Hepatocyte (in vitro differentiated cells): ENCODE results near the gene SCGB1C2. TPM values are rescaled to one million over a fixed set of nuclear protein-coding genes. Genes with fewer than 3 reads are reported as not detected.

Experiments
- DNase-seq: peaks from one replicate; pipeline ENCODE4 v3.0.0-alpha.2; 2016; ENCODE audit warnings: low spot score
- H2AFZ ChIP-seq: fragments of 200-600 bp; sonication (generic); 2 replicates; pipeline ENCODE4 v1.6.0; 2016; ENCODE audit warnings: antibody characterized with exemption, mild to moderate bottlenecking
- H3K27ac ChIP-seq: fragments of 200-600 bp; sonication (generic); 2 replicates; pipeline ENCODE4 v1.5.1; 2016; ENCODE audit warnings: mild to moderate bottlenecking
- H3K27me3 ChIP-seq: fragments of 200-600 bp; sonication (generic); 2 replicates; pipeline ENCODE4 v1.6.1; 2016
- H3K36me3 ChIP-seq: fragments of 200-600 bp; sonication (generic); replicated peaks from 2 replicates; pipeline ENCODE4 v1.5.1; 2016; ENCODE audit warnings: low read depth; ENCODE audit not compliant: insufficient read depth
- H3K4me1 ChIP-seq: fragments of 200-600 bp; sonication (generic); 2 replicates; pipeline ENCODE4 v1.5.1; 2016; ENCODE audit warnings: mild to moderate bottlenecking, moderate library complexity; ENCODE audit not compliant: insufficient read depth
- H3K4me2 ChIP-seq: fragments of 200-600 bp; sonication (generic); 2 replicates; pipeline ENCODE4 v1.6.0; 2016
- H3K4me3 ChIP-seq: fragments of 200-600 bp; sonication (generic); 2 replicates; pipeline ENCODE4 v1.5.1; 2016; ENCODE audit warnings: mild to moderate bottlenecking
- H3K79me2 ChIP-seq: fragments of 200-600 bp; sonication (generic); 2 replicates; pipeline ENCODE4 v1.6.0; 2017; ENCODE audit warnings: mild to moderate bottlenecking
- H3K9me2 ChIP-seq: fragments of 200-600 bp; sonication (generic); replicated peaks from 2 replicates; pipeline ENCODE4 v1.6.0; 2017; ENCODE audit warnings: mild to moderate bottlenecking; ENCODE audit not compliant: insufficient read depth
- H3K9me3 ChIP-seq: fragments of 200-600 bp; sonication (generic); 2 replicates; pipeline ENCODE4 v1.5.1; 2016; ENCODE audit warnings: low read depth, mild to moderate bottlenecking
- H4K20me1 ChIP-seq: fragments of 200-600 bp; sonication (generic); 2 replicates; pipeline ENCODE4 v1.6.0; 2016; ENCODE audit warnings: mild to moderate bottlenecking; ENCODE audit not compliant: insufficient read depth, poor library complexity, severe bottlenecking
- CTCF ChIP-seq: fragments of 200-600 bp; sonication (generic); IDR thresholded peaks from 2 replicates; pipeline ENCODE4 v1.5.1; 2016; ENCODE audit warnings: antibody characterized with exemption, mild to moderate bottlenecking; ENCODE audit not compliant: poor library complexity
- EZH2 ChIP-seq: fragments of 200-600 bp; sonication (generic); IDR thresholded peaks from 2 replicates; pipeline ENCODE4 v1.6.1; 2016; ENCODE audit warnings: antibody characterized with exemption, mild to moderate bottlenecking, borderline replicate concordance
- EZH2phosphoT487 ChIP-seq: fragments of 200-600 bp; sonication (generic); IDR thresholded peaks from one replicate; pipeline ENCODE4 v1.6.1; 2018; ENCODE audit warnings: antibody characterized with exemption, mild to moderate bottlenecking, low read depth, moderate library complexity; ENCODE audit not compliant: unreplicated experiment, severe bottlenecking
- WGBS: methylation state at CpG from one replicate; pipeline ENCODE4 v1.1.6; 2016; ENCODE audit warnings: low lambda C conversion rate; ENCODE audit errors: missing lambda C conversion rate; 5-methylcytosine and 5-hydroxymethylcytosine counted together
- polyA plus RNA-seq: library from polyadenylated mRNA; unstranded; fragments of >200 nt; fragmentation: Nextera tagmentation; extraction: Ambion mirVana; gene quantifications from 2 replicates; pipeline ENCODE4 v1.2.1, GENCODE V29; 2016
- total RNA-seq: library from RNA; depleted of rRNA; stranded (reverse); fragments of >200 nt; gene quantifications from 2 replicates; pipeline ENCODE4 v1.2.3, GENCODE V29; 2014

SCGB1C2 gene
- total and polyA plus RNA-seq, 2 experiments from 2014 or later = not detected

DNA sequence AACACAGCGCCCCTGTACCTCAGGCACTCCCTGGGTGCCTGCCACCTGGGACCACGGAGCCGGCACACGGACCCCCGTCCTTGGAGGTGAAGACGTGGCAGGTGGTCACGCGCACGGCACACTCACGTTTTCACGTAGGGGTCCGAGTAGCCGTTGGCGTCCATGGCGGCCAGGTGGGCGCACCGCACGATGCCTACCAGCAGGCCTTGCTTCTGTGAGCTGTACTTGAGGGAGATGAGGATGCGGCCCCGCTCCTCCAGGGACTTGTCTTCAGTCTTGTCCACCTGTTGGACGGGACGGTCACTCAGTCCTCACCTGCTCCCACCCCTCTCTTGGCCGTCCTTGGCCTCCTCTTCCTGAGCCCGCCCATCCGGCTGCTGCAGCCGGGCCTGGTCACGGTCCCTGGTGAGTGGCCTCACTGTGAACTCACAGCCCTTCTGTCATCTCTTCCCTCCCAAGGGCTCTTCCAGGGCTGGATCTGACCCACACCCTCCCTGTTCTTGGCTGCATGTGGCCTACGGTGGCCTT lies 18.8 kb downstream of the SCGB1C2 start:
- H3K4me3 ChIP-seq = no peak overlapping the region
- TF ChIP-seq EZH2phosphoT487 = no peak
- TF ChIP-seq CTCF = no peak
- no peak for TF ChIP-seq EZH2
- no peak overlapping the region for H2AFZ ChIP-seq
- H3K9me3 ChIP-seq = no peaks in the 10 kb centered on the region
- no peak overlapping the region for H3K4me2 ChIP-seq
- DNase-seq = no peak
- no peaks in the 10 kb centered on the region for H3K9me2 ChIP-seq
- no peaks in the 10 kb centered on the region for H3K79me2 ChIP-seq
- no peaks in the 10 kb centered on the region for H3K4me1 ChIP-seq
- no peaks in the 10 kb centered on the region for H4K20me1 ChIP-seq
- H3K36me3 ChIP-seq = no peaks in the 10 kb centered on the region
- no peak overlapping the region for H3K27ac ChIP-seq
- no peaks in the 10 kb centered on the region for H3K27me3 ChIP-seq
- WGBS = 96% methylated on average over 28 of the region's 28 CpGs

DNA sequence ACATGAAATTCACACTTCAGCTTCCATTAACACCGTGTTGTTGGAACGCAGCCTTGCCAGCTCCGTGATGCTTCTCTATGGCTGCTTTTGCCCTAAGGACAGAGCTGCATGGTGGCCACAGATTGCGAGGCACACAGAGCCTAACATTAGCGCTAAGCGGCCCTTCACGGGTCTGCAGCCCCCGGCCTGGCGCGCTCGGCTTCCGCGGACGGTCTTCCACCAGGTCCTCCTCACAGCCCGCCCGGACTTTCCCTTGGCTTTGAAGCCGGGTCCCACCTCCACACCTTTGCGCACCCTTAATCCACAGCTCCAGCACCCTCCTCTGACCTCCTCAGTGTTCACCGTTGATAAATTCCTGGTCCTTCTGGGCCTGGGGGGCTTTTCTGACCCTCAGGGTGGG lies 19.6 kb downstream of the SCGB1C2 start:
- TF ChIP-seq EZH2 = no peak
- no peak for TF ChIP-seq CTCF
- no peak for TF ChIP-seq EZH2phosphoT487
- WGBS = 95% methylated on average over 19 of the region's 19 CpGs

GRCh38 chr17:157901-158300 lies 20.5 kb downstream of the SCGB1C2 start:
- H3K9me3 ChIP-seq = no peaks in the 10 kb centered on the region
- no peaks in the 10 kb centered on the region for H3K9me2 ChIP-seq
- WGBS = 94% methylated on average over 4 of the region's 4 CpGs
- H3K27me3 ChIP-seq = no peaks in the 10 kb centered on the region
- no peak overlapping the region for H3K27ac ChIP-seq
- no peaks in the 10 kb centered on the region for H4K20me1 ChIP-seq
- no peak for DNase-seq
- H2AFZ ChIP-seq = no peak overlapping the region
- H3K4me1 ChIP-seq = no peaks in the 10 kb centered on the region
- H3K36me3 ChIP-seq = no peaks in the 10 kb centered on the region
- no peak overlapping the region for H3K4me2 ChIP-seq
- H3K79me2 ChIP-seq = no peaks in the 10 kb centered on the region
- TF ChIP-seq EZH2 = no peak
- TF ChIP-seq CTCF = no peak
- TF ChIP-seq EZH2phosphoT487 = no peak
- H3K4me3 ChIP-seq = no peak overlapping the region

More for the DNA sequence above, 19.6 kb downstream of the SCGB1C2 start:
- H3K9me3 ChIP-seq = no peaks in the 10 kb centered on the region
- H3K4me3 ChIP-seq = no peak overlapping the region
- no peaks in the 10 kb centered on the region for H3K4me1 ChIP-seq
- H3K27ac ChIP-seq = no peak overlapping the region
- H3K27me3 ChIP-seq = no peaks in the 10 kb centered on the region
- no peaks in the 10 kb centered on the region for H3K9me2 ChIP-seq
- no peak for DNase-seq
- no peaks in the 10 kb centered on the region for H4K20me1 ChIP-seq
- no peak overlapping the region for H2AFZ ChIP-seq
- H3K79me2 ChIP-seq = no peaks in the 10 kb centered on the region
- H3K4me2 ChIP-seq = no peak overlapping the region
- H3K36me3 ChIP-seq = no peaks in the 10 kb centered on the region

GRCh38 chr17:158379-158778 lies 21.0 kb downstream of the SCGB1C2 start:
- TF ChIP-seq EZH2phosphoT487 = no peak
- TF ChIP-seq CTCF = no peak
- no peak for TF ChIP-seq EZH2
- no peaks in the 10 kb centered on the region for H3K4me1 ChIP-seq
- H3K4me3 ChIP-seq = no peak overlapping the region
- H3K27me3 ChIP-seq = no peaks in the 10 kb centered on the region
- no peaks in the 10 kb centered on the region for H3K36me3 ChIP-seq
- DNase-seq = no peak
- H3K27ac ChIP-seq = no peak overlapping the region
- WGBS = 93% methylated on average over 7 of the region's 7 CpGs
- no peaks in the 10 kb centered on the region for H3K79me2 ChIP-seq
- no peak overlapping the region for H3K4me2 ChIP-seq
- no peaks in the 10 kb centered on the region for H3K9me3 ChIP-seq
- H3K9me2 ChIP-seq = no peaks in the 10 kb centered on the region
- H2AFZ ChIP-seq = no peak overlapping the region
- H4K20me1 ChIP-seq = no peaks in the 10 kb centered on the region
